HCT116 (cell line): Measurements from ENCODE around the gene LRRC73. TPM values are rescaled to one million over a fixed set of nuclear protein-coding genes. Genes with fewer than 3 reads are reported as not detected.

Experiments
- ATAC-seq: fragments of 200-7000 bp; cut with Tn5 transposase; 2 replicates; pipeline ENCODE4 v1.9.1; 2020; ENCODE audit warnings: mild to moderate bottlenecking, moderate library complexity
- BruUV-seq: library from RNA; stranded (reverse); fragments of 400-500 nt; replicated peaks from 2 replicates; lab custom pipeline; 2021; lab: Mats Ljungman, UMichigan
- CTCF ChIA-PET: fragments of 300-600 bp; sonication (Branson Sonifier 250); formaldehyde crosslinking; loops from one replicate; lab custom pipeline; 2021; ENCODE audit warnings: antibody characterized with exemption; lab: Charles Lee
- POLR2A ChIA-PET: fragments of 300-600, 350-600 bp; sonication (Branson Sonifier 250); formaldehyde crosslinking; loops from one replicate; lab custom pipeline; 2021; ENCODE audit warnings: antibody characterized with exemption; lab: Charles Lee
- RAD21 ChIA-PET, 2 experiments: fragments of 300-600 bp; sonication (Branson Sonifier 250); formaldehyde crosslinking; loops; one replicate each; lab custom pipeline; 2023; ENCODE audit warnings: low total read pairs in 2 of 2; ENCODE audit not compliant: uncharacterized antibody in 2 of 2, unreplicated experiment in 2 of 2, low non-redundant PET in 1 of 2; lab: Charles Lee
- DNase-seq: peaks from one replicate; pipeline ENCODE4 v3.0.0-alpha.2; 2010; ENCODE audit warnings: low read depth, low spot score
- H2AFZ ChIP-seq: fragments of 200-600 bp; shearing (Covaris generic), sonication (generic); 2 replicates; pipeline ENCODE4 v1.6.1; 2017; ENCODE audit warnings: low read depth, mixed run types, mixed read lengths, antibody characterized with exemption, low read length; ENCODE audit not compliant: poor library complexity, severe bottlenecking
- H3K27ac ChIP-seq: 2 replicates; pipeline ENCODE4 v1.5.1; 2012; ENCODE audit warnings: low read depth, low read length
- H3K27me3 ChIP-seq: fragments of 200-600 bp; sonication (generic); 2 replicates; pipeline ENCODE4 v1.6.1; 2016; ENCODE audit warnings: mixed run types, low read length, mixed read lengths; ENCODE audit not compliant: insufficient read depth
- H3K36me3 ChIP-seq, 2 experiments: fragments of 200-500 bp in 1 of 2; fragments of 200-600 bp in 1 of 2; sonication (Bioruptor generic) in 1 of 2; sonication (generic) in 1 of 2; 2 replicates each; pipeline versions ENCODE4 v1.5.1 to v1.6.1; 2014 to 2016; ENCODE audit warnings: low read length in 2 of 2, inconsistent platforms in 1 of 2, mixed read lengths in 1 of 2, mixed run types in 1 of 2; ENCODE audit not compliant: insufficient read depth in 2 of 2, control insufficient read depth in 1 of 2
- H3K4me1 ChIP-seq, 2 experiments: fragments of 200-600 bp in 1 of 2; sonication (generic) in 1 of 2; 2 replicates each; pipeline versions ENCODE4 v1.5.1 to v1.6.1; 2012 to 2017; ENCODE audit warnings: low read length in 2 of 2, inconsistent platforms in 1 of 2, mild to moderate bottlenecking in 1 of 2, mixed read lengths in 1 of 2, mixed run types in 1 of 2, moderate library complexity in 1 of 2; ENCODE audit not compliant: insufficient read depth in 2 of 2, control insufficient read depth in 1 of 2
- H3K4me2 ChIP-seq: fragments of 200-600 bp; sonication (generic); 2 replicates; pipeline ENCODE4 v1.6.1; 2017; ENCODE audit warnings: mixed run types, low read length, mixed read lengths
- H3K4me3 ChIP-seq, 2 experiments: fragments of 200-600 bp in 1 of 2; sonication (generic) in 1 of 2; replicated peaks in 1 of 2; 2 replicates each; pipeline ENCODE4 v1.5.1; 2011 to 2016; ENCODE audit warnings: low read length in 2 of 2, control low read depth in 1 of 2, low read depth in 1 of 2, mild to moderate bottlenecking in 1 of 2, mixed read lengths in 1 of 2, mixed run types in 1 of 2
- H3K79me2 ChIP-seq: fragments of 200-600 bp; sonication (generic); 2 replicates; pipeline ENCODE4 v1.6.1; 2017; ENCODE audit warnings: mild to moderate bottlenecking, mixed run types, low read length, moderate library complexity, mixed read lengths; ENCODE audit not compliant: insufficient read depth
- H3K9ac ChIP-seq: fragments of 200-600 bp; sonication (generic); 2 replicates; pipeline ENCODE4 v1.6.1; 2016; ENCODE audit warnings: low read length, mixed read lengths
- H3K9me2 ChIP-seq: fragments of 200-600 bp; sonication (generic), shearing (Covaris generic); 2 replicates; pipeline ENCODE4 v1.6.1; 2017; ENCODE audit warnings: mixed run types, mild to moderate bottlenecking, moderate library complexity; ENCODE audit not compliant: insufficient read depth
- H3K9me3 ChIP-seq, 2 experiments: fragments of 200-500 bp in 1 of 2; fragments of 200-600 bp in 1 of 2; sonication (Bioruptor generic) in 1 of 2; sonication (generic) in 1 of 2; 2 replicates each; pipeline ENCODE4 v1.6.1; 2014 to 2017; ENCODE audit warnings: low read length in 2 of 2, mixed read lengths in 2 of 2, inconsistent platforms in 1 of 2, low read depth in 1 of 2, mild to moderate bottlenecking in 1 of 2, mixed run types in 1 of 2, moderate library complexity in 1 of 2; ENCODE audit not compliant: control insufficient read depth in 1 of 2, insufficient read depth in 1 of 2
- H4K20me1 ChIP-seq: fragments of 200-600 bp; sonication (generic), shearing (Covaris generic); 2 replicates; pipeline ENCODE4 v1.6.1; 2017; ENCODE audit warnings: mixed run types, mild to moderate bottlenecking, moderate library complexity; ENCODE audit not compliant: insufficient read depth
- CBX3 ChIP-seq: IDR thresholded peaks from 2 replicates; pipeline ENCODE4 v1.6.1; 2012; ENCODE audit warnings: low read depth
- POLR2AphosphoS5 ChIP-seq: IDR thresholded peaks from 2 replicates; pipeline ENCODE4 v1.6.1; 2011; ENCODE audit warnings: mild to moderate bottlenecking, low read depth, low read length, moderate library complexity
- RAD21 ChIP-seq: IDR thresholded peaks from 2 replicates; pipeline ENCODE4 v1.6.1; 2012; ENCODE audit warnings: low read depth, mild to moderate bottlenecking
- intact Hi-C: fragments of 100-400 bp; cut with micrococcal nuclease; formaldehyde crosslinking; loops from 2 replicates; pipeline ENCODE4 v1.10.0; 2022
- total RNA-seq: library from RNA; stranded (reverse); gene quantifications from one replicate; pipeline ENCODE4 v1.2.1, GENCODE V29; 2021; ENCODE audit not compliant: unreplicated experiment
- TF ChIP-seq, protein P1 (sequence below), 3 experiments: fragments of 200-600 bp in 1 of 3; sonication (generic) in 1 of 3; IDR thresholded peaks in 2 of 3; conservative IDR thresholded peaks in 1 of 3; 2 replicates each; pipeline ENCODE4 v1.5.1; 2012 to 2017; ENCODE audit warnings: low read depth in 2 of 3, low read length in 2 of 3, antibody characterized with exemption in 1 of 3, borderline replicate concordance in 1 of 3, control low read depth in 1 of 3, mild to moderate bottlenecking in 1 of 3, mixed read lengths in 1 of 3, mixed run types in 1 of 3, moderate library complexity in 1 of 3; ENCODE audit not compliant: insufficient read depth in 1 of 3
- TF ChIP-seq, protein P2 (sequence below): IDR thresholded peaks from 2 replicates; pipeline ENCODE4 v1.6.1; 2011; ENCODE audit warnings: mild to moderate bottlenecking, low read length, moderate library complexity; ENCODE audit not compliant: insufficient replicate concordance; ENCODE audit errors: extremely low read depth
- TF ChIP-seq, protein P3 (sequence below): IDR thresholded peaks from 2 replicates; pipeline ENCODE4 v1.6.1; 2012

The LRRC73 gene
- total RNA-seq, 1 experiment from 2014 or later, result 1.2 TPM

DNA sequence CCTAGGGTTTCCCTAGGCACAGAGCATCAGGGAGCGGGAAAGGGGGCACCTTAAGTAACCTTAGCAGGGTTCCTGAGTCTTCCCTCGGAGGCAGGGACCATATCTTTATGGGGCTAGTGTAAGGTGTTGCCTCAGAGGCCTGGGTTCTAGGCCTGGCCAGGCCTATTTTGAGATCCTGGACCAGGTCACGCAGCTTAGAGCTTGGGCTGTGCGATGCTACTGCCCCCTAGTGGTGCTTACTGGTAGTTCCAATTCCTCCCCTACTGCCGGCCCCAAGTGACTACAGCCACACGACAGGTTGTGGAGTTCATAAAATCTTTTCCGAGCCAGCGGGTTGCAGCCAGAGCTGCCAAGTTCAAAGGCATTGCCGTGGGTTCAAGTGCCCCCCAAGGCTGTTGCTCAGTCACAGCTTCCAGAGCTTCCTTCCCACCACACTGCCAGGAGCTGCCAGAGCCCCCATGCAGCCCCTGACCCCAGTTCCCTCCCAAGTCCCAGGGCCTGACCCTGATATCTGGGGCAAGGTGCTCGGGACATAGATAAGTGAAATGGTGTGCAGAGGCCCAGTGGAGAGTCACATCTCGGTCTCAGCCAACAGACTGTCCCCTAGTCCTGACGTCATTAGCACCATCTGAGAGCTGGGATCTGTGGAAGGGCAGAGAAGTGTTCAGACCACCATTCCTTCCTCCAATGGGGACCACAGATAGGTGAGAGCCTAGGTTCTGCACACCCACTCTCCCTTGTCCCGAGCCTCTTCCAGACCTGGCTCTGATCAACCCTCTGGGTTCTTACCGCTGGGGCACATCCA, 3.3 kb downstream of the LRRC73 start:
- RAD21 ChIA-PET, result interaction anchor here in 1 of 2 experiments (0.6 kb wide), 1 partner anchor 103 kb away, joined by 5 read pairs; no protein-coding TSS in a partner anchor
- Histone ChIP-seq H3K9me2 (no peaks in the 10 kb centered on the region), H3K27ac (no peak overlapping the region), H3K4me3 (no peak overlapping the region)
- peak; percentile 73 for ATAC-seq
- peak; percentile 75 for DNase-seq
- TF ChIP-seq POLR2AphosphoS5 (peak; percentile 66), RAD21 (peak; percentile 91), CBX3 (no peak)
- TF ChIP-seq, protein P1, sequence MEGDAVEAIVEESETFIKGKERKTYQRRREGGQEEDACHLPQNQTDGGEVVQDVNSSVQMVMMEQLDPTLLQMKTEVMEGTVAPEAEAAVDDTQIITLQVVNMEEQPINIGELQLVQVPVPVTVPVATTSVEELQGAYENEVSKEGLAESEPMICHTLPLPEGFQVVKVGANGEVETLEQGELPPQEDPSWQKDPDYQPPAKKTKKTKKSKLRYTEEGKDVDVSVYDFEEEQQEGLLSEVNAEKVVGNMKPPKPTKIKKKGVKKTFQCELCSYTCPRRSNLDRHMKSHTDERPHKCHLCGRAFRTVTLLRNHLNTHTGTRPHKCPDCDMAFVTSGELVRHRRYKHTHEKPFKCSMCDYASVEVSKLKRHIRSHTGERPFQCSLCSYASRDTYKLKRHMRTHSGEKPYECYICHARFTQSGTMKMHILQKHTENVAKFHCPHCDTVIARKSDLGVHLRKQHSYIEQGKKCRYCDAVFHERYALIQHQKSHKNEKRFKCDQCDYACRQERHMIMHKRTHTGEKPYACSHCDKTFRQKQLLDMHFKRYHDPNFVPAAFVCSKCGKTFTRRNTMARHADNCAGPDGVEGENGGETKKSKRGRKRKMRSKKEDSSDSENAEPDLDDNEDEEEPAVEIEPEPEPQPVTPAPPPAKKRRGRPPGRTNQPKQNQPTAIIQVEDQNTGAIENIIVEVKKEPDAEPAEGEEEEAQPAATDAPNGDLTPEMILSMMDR (IDR thresholded peaks at IDR 0.05 in 2 of 3, conservative IDR thresholded peaks at IDR 0.05 in 1 of 3; ENCODE audit: borderline replicate concordance in 1 of 3, insufficient read depth in 1 of 3, low read depth in 2 of 3, low read length in 2 of 3), result peak; percentile 87 to 95 (median 94)
- TF ChIP-seq, protein P2, sequence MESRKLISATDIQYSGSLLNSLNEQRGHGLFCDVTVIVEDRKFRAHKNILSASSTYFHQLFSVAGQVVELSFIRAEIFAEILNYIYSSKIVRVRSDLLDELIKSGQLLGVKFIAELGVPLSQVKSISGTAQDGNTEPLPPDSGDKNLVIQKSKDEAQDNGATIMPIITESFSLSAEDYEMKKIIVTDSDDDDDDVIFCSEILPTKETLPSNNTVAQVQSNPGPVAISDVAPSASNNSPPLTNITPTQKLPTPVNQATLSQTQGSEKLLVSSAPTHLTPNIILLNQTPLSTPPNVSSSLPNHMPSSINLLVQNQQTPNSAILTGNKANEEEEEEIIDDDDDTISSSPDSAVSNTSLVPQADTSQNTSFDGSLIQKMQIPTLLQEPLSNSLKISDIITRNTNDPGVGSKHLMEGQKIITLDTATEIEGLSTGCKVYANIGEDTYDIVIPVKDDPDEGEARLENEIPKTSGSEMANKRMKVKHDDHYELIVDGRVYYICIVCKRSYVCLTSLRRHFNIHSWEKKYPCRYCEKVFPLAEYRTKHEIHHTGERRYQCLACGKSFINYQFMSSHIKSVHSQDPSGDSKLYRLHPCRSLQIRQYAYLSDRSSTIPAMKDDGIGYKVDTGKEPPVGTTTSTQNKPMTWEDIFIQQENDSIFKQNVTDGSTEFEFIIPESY, result no peak
- TF ChIP-seq, protein P3, sequence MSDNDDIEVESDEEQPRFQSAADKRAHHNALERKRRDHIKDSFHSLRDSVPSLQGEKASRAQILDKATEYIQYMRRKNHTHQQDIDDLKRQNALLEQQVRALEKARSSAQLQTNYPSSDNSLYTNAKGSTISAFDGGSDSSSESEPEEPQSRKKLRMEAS, result no peak
- TF ChIP-seq, all 23 proteins: peak for 3
- H3K36me3 ChIP-seq, result peaks cover 11 to 15% of the 10 kb centered on the region in 2 experiments; a peak in 2 of 4 replicates
- H3K4me1 ChIP-seq, result peaks cover 10 to 22% of the 10 kb centered on the region in 2 experiments; a peak in 3 of 4 replicates
- H4K20me1 ChIP-seq, result no peaks in the 10 kb centered on the region
- intact Hi-C loops, result loop anchor here (1.0 to 10.0 kb wide), 4 partner anchors 52 to 278 kb away; partner anchors contain the start of genes DLK2, DNPH1 and ZNF318
- POLR2A ChIA-PET, result interaction anchor here (0.7 to 1.6 kb wide), 3 partner anchors 10 to 15 kb away, joined by 3 to 4 read pairs (median 3); partner anchors contain the start of genes POLR1C and YIPF3
- CTCF ChIA-PET, result interaction anchor here (0.7 to 3.8 kb wide), 14 partner anchors 9 to 277 kb away, joined by 3 to 31 read pairs (median 4); partner anchors contain the start of genes DLK2, DNPH1, POLR1C and YIPF3
- H3K27me3 ChIP-seq, result no peaks in the 10 kb centered on the region
- H3K4me2 ChIP-seq, result 0 out of 2 replicates have a peak overlapping the region, but pooled peaks have one; percentile 7
- no peaks in the 10 kb centered on the region for H3K79me2 ChIP-seq
- no TSS peak for BruUV-seq
- no peak overlapping the region for H3K9ac ChIP-seq
- H2AFZ ChIP-seq, result no peak overlapping the region
- no peaks in the 10 kb centered on the region for H3K9me3 ChIP-seq
